HL-60/S4 (cell line): ENCODE data around the gene NEUROG1.
"Not testable (repeated sequence)": the region's sequence is repeated elsewhere in the genome, so short reads cannot be mapped to it uniquely, and the experiment has no call there.

ENCODE experiments used
- in situ Hi-C: fragments of 300-500 bp; cut with MboI; formaldehyde crosslinking; loops from 2 replicates; pipeline ENCODE4 v1.14.3; 2022; ENCODE audit warnings: low sequenced_read_pairs

Gene NEUROG1

GRCh38 chr5:135539430-135540005 is 3.8 kb upstream of the NEUROG1 start:
- in situ Hi-C loops: no loop called here

DNA sequence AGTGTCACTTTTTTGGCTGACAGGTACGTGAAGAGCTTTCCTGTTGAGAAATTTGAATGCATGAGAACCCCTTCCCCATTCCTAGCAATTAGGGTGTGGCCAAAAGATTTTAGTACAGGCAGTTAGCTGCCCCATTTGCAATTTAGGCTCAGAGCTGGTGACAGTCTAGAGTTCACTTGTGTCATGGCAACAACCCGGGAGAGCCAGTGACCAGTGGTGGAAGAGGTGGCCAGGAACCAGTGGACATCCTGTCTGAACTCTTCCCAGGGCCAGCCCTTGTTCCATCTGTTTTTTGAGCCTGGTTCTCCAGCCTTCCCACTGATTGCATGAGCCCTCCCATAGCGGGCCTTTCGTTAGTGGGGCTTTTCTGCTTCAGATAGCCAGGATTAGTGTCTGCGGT is 2.5 kb upstream of the NEUROG1 start:
- in situ Hi-C loops: no loop called here

DNA sequence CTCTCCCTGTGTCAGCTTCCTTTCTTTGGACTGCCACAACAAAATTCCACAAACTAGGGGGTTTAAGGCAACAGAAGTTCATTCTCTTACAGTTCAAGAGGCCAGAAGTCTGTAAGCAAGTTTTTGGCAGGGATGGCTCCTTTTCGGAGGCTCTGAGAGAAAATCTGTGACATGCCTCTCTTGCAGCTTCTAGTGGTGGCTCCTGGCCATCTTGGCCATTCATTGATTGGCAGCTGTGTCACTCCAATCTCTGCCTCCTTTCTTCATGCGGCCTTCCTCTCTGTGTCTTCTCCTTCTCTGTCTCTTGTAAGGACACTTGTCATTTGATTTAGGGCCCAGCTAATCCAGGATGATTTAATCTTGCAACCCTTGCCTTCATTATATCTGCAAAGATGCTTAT is 2.0 kb upstream of the NEUROG1 start:
- in situ Hi-C loops: no loop called here

DNA sequence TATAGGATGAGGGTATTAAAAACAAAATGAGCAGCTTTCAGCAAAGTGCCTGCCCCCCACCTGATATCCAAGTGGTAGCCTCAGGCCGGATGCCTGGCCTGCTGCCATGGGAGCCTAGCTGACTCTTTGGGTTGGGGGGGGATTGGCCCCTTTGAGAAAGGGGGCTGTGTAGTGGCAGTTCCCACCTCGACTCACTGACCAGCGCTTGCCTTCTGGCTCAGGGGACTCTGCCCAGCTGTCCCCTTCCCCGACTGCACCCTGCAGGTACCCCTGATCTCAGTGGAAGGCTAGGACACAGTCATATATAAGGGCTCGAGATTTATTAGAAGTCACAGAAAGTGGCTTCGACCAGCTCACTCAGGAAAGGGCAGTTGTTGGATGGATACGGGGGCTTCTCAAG is 1.5 kb upstream of the NEUROG1 start:
- in situ Hi-C loops: no loop called here

DNA sequence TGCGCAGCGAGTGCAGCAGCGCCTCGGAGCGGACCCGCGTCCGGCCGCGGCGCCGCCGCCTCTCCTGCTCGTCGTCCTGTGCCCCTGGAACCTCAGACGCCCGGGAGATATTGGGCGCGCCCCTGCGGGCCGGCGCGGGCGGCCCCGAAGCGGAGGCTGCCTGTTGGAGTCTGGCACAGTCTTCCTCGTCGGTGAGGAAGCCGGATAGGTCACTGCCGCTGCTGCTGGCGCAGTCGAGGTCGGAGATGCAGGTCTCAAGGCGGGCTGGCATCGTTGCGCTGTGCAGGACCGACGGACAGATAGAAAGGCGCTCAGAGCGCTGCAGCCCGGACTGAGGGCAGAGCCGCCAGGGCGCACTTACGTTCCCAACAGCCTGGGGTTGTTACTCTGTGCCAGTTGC is 344 bp downstream of the NEUROG1 start:
- in situ Hi-C loops: no loop called here

DNA sequence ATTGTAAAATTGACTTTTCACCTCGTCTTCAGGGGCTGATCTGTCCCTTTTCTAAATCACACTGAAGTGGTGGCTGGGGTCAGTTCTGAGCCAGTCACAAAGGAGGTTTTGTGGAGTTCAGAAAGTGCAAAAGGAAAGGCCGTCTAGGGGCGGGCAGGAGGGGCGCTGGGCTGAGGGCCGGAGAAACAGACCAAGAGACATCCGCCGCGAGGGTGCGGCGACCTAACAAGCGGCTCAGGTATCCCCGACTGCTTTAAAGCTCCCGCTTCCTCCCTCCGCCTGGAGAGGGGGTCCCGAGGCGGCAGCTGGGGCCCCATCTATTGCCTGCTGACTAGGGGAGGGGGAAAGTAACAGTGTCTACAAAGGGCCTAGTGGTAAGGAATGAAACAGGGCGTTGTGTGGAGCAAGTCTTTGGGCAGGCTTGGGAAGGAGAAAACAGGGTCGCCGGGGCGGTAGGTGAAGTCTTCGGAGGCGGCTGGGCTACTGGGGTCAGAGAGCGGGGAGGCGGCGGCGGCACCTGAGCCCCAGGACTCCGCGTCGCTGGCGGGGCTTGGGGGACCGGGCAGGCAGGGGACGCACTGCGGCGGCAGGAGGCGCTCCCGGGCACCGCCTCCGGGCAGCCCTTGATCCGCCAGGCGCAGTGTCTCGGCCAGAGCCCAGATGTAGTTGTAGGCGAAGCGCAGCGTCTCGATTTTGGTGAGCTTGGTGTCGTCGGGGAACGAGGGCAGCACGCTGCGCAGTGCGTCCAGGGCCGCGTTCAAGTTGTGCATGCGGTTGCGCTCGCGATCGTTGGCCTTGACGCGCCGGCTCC is 950 bp downstream of the NEUROG1 start:
- in situ Hi-C loops: no loop called here

- in situ Hi-C loops: no loop called here
These were observed 2.0 kb downstream of the NEUROG1 start for GRCh38 chr5:135533794-135534193.

- in situ Hi-C loops: no loop called here
These were observed 2.4 kb downstream of the NEUROG1 start for GRCh38 chr5:135533334-135533733.

- in situ Hi-C loops: not testable (repeated sequence)
These were observed 6.2 kb downstream of the NEUROG1 start for GRCh38 chr5:135529576-135529975.

- in situ Hi-C loops: no loop called here
These were observed 8.8 kb downstream of the NEUROG1 start for GRCh38 chr5:135526924-135527323.

DNA sequence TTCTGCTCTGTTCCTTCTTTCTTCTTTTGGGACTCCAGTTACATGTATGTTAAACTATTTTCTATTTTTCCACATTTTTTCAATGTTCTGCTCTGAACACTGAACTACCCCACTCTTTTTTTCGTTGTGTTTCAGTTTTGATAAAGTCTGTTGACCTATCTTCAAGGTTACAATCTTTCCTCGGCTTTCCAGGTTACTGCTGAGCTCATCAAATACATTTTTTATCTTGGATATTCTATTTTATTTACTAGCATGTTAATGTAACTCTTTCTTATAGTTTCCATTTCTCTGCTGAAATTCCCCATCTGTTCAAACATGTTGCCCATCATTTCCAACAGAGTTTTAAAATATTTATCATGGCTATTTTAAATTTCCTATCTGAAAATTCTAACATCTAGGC is 13.8 kb downstream of the NEUROG1 start:
- in situ Hi-C loops: no loop called here

DNA sequence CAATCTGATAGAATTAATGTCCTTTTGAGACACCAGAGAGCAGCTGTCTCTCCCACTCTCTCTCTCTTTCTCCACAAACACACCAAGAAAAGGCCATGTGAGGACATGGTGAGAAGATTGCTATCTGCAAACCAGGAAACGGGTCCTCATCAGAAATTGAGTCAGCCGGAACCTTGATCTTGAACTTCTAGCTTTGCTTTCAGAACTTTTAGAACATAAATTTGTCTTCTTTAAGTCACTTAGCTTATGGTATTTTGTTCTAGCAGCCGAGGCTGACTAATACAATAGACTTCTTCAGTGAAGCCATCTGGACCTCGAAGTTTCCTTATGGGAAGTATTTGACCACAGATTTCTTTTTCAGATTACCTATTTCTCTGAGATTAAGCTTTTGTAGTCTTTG is 18.1 kb downstream of the NEUROG1 start:
- in situ Hi-C loops: no loop called here

DNA sequence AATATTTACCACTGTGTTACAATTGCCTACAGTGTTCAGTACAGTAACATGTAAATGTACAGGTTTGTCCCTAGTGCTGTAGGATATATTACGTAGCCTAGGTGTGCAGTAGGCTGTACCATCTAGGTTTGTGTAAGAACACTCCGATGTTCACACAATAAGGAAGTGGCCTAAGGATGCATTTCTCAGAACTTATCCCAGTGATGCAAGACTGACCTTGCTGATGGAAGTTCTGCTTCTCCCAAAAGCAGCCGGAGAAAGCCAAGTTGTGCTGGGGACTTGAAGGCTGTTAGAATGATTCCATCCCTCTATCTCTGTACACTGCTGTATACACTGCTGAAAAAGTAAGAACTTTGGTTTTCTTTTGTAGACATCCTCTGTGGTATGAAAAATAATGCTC is 21.6 kb downstream of the NEUROG1 start:
- in situ Hi-C loops: no loop called here

DNA sequence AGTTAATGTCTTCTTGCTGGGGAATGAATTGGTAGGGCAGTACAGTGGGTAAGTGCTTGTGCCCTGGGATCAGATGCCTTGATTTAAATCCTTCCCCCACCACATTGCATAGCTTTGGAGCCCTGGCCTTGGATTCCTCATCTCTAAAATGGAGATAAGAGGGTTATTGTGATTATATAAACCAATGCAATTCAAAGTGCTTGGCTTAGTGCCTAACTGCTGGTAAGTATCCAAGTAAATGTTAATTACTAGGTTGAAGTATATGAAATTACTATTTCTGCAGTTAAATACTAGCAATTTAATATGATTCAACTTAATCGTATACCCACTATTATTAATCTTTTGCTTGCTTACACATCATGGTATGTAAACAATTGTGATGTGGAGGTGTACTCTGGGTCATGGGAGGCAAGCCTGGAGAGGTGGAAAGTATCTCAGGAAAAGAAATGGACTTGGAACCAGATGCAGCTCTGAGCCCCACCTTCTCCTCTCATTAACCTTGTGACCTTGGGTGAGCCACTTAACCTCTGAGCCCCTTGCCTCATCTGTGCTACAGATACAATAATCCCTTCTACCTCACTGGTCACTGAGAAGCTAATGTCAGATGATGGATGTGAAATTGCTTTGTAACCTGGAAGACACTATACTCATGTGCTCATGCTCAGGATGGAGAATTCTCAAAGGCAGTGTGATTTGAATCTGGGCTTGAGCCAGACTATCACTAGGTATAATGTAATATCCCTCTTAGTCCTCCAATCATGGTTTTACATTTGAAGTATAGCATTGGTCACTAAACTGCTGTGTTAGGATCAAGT is 23.8 kb downstream of the NEUROG1 start:
- in situ Hi-C loops: no loop called here

GRCh38 chr5:135509995-135510394 is 25.8 kb downstream of the NEUROG1 start:
- in situ Hi-C loops: no loop called here

GRCh38 chr5:135508496-135509005 is 27.2 kb downstream of the NEUROG1 start:
- in situ Hi-C loops: no loop called here

- in situ Hi-C loops: no loop called here
These were observed 29.8 kb downstream of the NEUROG1 start for GRCh38 chr5:135505973-135506372.

DNA sequence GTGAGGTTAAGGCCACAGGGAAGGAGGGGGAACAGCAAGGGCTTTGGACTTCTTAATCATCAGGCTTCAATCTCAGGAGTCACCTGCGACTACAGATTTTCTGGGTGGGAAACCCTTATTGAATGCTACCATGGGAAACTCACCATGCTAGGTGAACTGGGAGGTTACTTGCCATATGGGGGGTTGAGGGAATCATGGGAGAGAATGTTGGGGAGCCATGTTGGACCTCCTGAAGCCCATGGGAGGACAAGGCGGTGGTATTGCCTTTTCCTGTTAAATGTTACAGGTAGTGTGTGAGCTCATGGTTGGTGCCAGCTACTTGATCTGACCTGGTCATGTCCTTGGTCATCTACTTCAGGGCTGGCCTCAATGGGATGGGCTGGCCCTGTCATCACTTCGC is 31.4 kb downstream of the NEUROG1 start:
- in situ Hi-C loops: no loop called here

GRCh38 chr5:135503871-135504270 is 31.9 kb downstream of the NEUROG1 start:
- in situ Hi-C loops: no loop called here

GRCh38 chr5:135502836-135503520 is 32.8 kb downstream of the NEUROG1 start:
- in situ Hi-C loops: no loop called here

- in situ Hi-C loops: no loop called here
These were observed 33.8 kb downstream of the NEUROG1 start for GRCh38 chr5:135501965-135502364.
